RWPE1 (cell line): Measurements from ENCODE around the gene ELK3.
"Not testable (repeated sequence)": the region's sequence is repeated elsewhere in the genome, so short reads cannot be mapped to it uniquely, and the experiment has no call there.

Experiments used
- CTCF ChIA-PET: fragments of 350-600 bp; sonication (Branson Sonifier 250); formaldehyde crosslinking; extraction: SDS; loops from one replicate; lab custom pipeline; 2021; lab: Yijun Ruan, JAX
- POLR2A ChIA-PET: fragments of 400-600 bp; formaldehyde crosslinking; extraction: SDS; loops from one replicate; lab custom pipeline; 2020; ENCODE audit warnings: antibody characterized with exemption; ENCODE audit not compliant: low non-redundant PET; lab: Yijun Ruan, JAX
- DNase-seq: peaks from one replicate; pipeline ENCODE4 v3.0.0; 2012; ENCODE audit warnings: low spot score
- H3K27ac ChIP-seq: fragments of 450-650 bp; 2 replicates; pipeline ENCODE4 v1.5.1; 2017
- TF ChIP-seq, protein P1 (sequence below): fragments of 450-650 bp; conservative IDR thresholded peaks from 2 replicates; pipeline ENCODE4 v1.5.1; 2017; ENCODE audit warnings: low read depth, mild to moderate bottlenecking

Gene ELK3

DNA sequence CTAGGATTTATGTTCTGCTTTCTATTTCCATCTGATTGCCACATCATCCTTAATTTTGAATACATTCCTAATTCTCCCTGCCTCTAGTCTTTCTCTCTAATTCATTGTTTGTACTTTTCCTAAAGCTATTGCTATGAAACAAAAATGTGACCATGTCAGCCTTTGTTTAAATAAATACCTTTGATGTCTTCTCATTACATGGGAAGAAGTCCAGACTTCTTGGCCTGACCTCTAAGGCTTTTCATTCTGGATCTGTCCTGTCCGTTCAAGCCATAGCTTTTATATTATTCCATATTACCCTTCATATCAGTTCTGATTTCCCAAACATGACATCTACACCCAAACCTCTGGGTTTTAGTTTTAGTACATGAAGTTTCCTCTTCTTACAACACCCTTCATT is 114.7 kb downstream of the ELK3 start:
- ChIA-PET POLR2A (no interaction called here), CTCF (no interaction called here)
- TF ChIP-seq, protein P1, sequence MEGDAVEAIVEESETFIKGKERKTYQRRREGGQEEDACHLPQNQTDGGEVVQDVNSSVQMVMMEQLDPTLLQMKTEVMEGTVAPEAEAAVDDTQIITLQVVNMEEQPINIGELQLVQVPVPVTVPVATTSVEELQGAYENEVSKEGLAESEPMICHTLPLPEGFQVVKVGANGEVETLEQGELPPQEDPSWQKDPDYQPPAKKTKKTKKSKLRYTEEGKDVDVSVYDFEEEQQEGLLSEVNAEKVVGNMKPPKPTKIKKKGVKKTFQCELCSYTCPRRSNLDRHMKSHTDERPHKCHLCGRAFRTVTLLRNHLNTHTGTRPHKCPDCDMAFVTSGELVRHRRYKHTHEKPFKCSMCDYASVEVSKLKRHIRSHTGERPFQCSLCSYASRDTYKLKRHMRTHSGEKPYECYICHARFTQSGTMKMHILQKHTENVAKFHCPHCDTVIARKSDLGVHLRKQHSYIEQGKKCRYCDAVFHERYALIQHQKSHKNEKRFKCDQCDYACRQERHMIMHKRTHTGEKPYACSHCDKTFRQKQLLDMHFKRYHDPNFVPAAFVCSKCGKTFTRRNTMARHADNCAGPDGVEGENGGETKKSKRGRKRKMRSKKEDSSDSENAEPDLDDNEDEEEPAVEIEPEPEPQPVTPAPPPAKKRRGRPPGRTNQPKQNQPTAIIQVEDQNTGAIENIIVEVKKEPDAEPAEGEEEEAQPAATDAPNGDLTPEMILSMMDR = no peak
- DNase-seq = no peak
- H3K27ac ChIP-seq = no peak overlapping the region

DNA sequence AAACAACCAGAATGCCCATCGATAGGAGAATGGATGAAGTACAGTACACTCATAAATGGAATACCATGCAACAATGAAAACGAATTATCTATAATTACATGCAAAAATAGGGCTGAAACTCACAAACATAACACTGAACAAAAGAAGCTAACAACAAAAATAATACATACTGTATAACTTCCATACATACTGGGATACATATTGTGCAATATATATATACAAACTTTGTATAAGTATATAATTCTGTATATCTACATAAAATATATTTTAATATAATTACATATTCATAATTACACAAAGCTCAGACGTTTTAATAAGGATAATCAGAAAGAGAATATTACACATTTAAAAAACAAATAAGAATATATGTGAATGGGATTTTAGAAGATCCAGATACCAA is 115.9 kb downstream of the ELK3 start:
- POLR2A ChIA-PET = no interaction called here
- TF ChIP-seq, protein P1 = no peak
- CTCF ChIA-PET = interaction anchor here (0.6 kb wide), 1 partner anchor 1651 kb away, joined by 3 read pairs; no protein-coding TSS in a partner anchor
- no peak overlapping the region for H3K27ac ChIP-seq
- no peak for DNase-seq

- DNase-seq = no peak
- TF ChIP-seq, protein P1 = no peak
- CTCF ChIA-PET = no interaction called here
- no peak overlapping the region for H3K27ac ChIP-seq
- POLR2A ChIA-PET = no interaction called here
Measured at GRCh38 chr12:96311191-96311590, 117.0 kb downstream of the ELK3 start.

- TF ChIP-seq, protein P1 = no peak
- no peak overlapping the region for H3K27ac ChIP-seq
- no peak for DNase-seq
- ChIA-PET POLR2A (no interaction called here), CTCF (interaction anchor here (0.7 kb wide), 1 partner anchor 28 kb away, joined by 3 read pairs; no protein-coding TSS in a partner anchor)
Measured at GRCh38 chr12:96313606-96314005, 119.4 kb downstream of the ELK3 start.

GRCh38 chr12:96314723-96315122 is 120.5 kb downstream of the ELK3 start:
- ChIA-PET POLR2A (no interaction called here), CTCF (interaction anchor here (0.6 kb wide), 1 partner anchor 145 kb away, joined by 9 read pairs; no protein-coding TSS in a partner anchor)
- TF ChIP-seq, protein P1 = no peak
- DNase-seq = no peak
- H3K27ac ChIP-seq = no peak overlapping the region

GRCh38 chr12:96315741-96316481 is 121.7 kb downstream of the ELK3 start:
- DNase-seq, CTCF ChIA-PET: not testable (repeated sequence)
- POLR2A ChIA-PET = interaction anchor here (1.0 kb wide), 1 partner anchor 84 kb away, joined by 5 read pairs; the partner anchor contains the start of gene CDK17
- H3K27ac ChIP-seq = peak overlapping the region; percentile 92

DNA sequence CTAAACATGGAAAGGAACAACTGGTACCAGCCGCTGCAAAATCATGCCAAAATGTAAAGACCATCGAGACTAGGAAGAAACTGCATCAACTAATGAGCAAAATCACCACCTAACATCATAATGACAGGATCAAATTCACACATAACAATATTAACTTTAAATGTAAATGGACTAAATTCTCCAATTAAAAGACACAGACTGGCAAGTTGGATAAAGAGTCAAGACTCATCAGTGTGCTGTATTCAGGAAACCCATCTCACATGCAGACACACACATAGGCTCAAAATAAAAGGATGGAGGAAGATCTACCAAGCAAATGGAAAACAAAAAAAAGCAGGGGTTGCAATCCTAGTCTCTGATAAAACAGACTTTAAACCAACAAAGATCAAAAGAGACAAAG is 123.6 kb downstream of the ELK3 start:
- POLR2A ChIA-PET, DNase-seq, H3K27ac ChIP-seq, CTCF ChIA-PET: not testable (repeated sequence)
